HG03457 (cell line): ENCODE data around the gene VWA8.
"Not testable (repeated sequence)": the region's sequence is repeated elsewhere in the genome, so short reads cannot be mapped to it uniquely, and the experiment has no call there.

Experiments used
- ATAC-seq: cut with Tn5 transposase; IDR thresholded peaks from one replicate; pipeline ENCODE4 v1.9.1; 2021; ENCODE audit warnings: moderate number of reproducible peaks; ENCODE audit not compliant: unreplicated experiment

Gene VWA8

DNA sequence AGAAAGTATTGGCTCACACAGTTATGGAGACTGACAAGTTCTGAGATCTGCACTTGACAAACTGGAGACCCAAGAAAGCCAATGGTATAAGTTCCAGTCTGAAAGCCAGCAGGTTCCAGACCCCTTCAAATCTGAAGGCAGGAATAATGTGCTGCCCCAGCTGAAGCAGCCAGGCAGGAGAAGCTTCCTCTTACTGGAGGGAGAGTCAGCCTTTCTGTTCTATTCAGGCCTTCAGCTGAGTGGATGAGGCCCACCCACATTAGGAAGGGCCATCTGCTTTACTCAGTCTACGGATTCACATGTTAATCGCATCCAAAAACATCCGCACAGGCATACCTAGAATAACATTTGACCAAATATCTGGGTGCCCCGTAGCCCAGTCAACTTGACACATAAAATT is 8.2 kb upstream of the VWA8 start:
- ATAC-seq = no peak

GRCh38 chr13:41966671-41967070 is 5.8 kb upstream of the VWA8 start:
- no peak for ATAC-seq

DNA sequence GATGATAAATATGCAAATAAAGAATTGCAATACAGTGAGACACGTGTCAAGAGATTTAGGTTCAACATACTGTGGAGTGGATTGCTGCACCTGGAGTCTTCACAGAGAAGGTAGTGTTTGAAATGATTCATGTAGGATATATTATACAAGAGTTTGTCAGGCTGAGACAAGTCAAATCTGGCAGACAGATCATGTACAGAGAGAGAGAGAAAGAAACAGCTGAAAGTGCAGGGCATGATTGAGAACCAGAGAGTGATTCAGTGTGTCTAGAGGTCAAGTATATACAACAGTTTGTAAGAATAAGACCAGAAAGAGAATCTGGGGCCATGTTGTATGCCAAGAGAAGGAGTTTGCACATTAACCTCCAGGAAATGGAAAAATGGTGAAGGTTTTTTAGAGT is 2.1 kb upstream of the VWA8 start:
- no peak for ATAC-seq

- no peak for ATAC-seq
Observed at GRCh38 chr13:41961466-41961760, 504 bp upstream of the VWA8 start.

- no peak for ATAC-seq
Observed at GRCh38 chr13:41960211-41960636, 685 bp downstream of the VWA8 start.

- ATAC-seq = no peak
Observed at GRCh38 chr13:41956272-41956671, 4.6 kb downstream of the VWA8 start.

DNA sequence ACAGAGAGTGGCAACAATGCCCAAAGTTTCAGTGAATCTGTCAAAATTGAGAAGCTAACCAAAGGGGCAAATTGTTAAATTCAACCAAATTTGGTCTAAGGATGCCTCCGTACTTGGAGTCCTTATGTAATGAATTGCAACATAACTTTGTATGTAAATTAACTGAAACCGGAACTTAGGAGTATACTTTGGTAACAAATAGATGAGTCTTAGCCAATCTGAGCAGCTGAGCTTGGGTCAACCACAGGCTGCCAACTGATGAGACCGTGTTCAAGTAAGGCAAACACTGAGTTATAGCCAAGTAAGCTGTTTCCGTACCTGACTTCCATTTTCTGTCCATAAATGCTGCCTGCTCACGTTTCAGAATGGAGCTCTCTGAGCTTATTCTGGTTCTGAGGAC is 5.3 kb downstream of the VWA8 start:
- ATAC-seq = no peak

- ATAC-seq = no peak
Observed at GRCh38 chr13:41954226-41954625, 6.7 kb downstream of the VWA8 start.

- ATAC-seq = no peak
Observed at GRCh38 chr13:41952749-41953148, 8.2 kb downstream of the VWA8 start.

GRCh38 chr13:41949104-41949503 is 11.8 kb downstream of the VWA8 start:
- not testable (repeated sequence) for ATAC-seq

DNA sequence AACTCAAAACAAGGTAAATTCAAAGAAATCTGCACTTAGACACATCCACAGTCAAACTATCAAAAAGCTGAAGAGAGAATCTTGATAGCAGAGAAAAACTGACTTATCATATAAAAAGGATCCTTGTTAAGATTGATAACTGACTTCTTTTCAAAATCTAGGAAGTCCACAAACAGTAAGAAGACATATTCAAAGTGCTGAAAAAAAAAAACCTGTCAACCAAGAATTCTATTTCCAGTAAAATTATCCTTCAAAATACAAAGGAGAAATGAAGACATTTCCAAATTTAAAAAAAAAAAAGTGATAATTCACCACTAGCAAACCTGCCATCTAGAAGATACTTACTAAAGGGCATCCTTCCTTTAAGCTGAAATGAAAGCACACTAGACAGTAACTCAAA is 15.0 kb downstream of the VWA8 start:
- no peak for ATAC-seq

- ATAC-seq = no peak
Observed at GRCh38 chr13:41944635-41945397, 16.1 kb downstream of the VWA8 start.

- no peak for ATAC-seq
Observed at GRCh38 chr13:41944229-41944628, 16.7 kb downstream of the VWA8 start.

- ATAC-seq = no peak
Observed at GRCh38 chr13:41942462-41943094, 18.3 kb downstream of the VWA8 start.

GRCh38 chr13:41941174-41941573 is 19.7 kb downstream of the VWA8 start:
- ATAC-seq = no peak

GRCh38 chr13:41939398-41939797 is 21.5 kb downstream of the VWA8 start:
- no peak for ATAC-seq

DNA sequence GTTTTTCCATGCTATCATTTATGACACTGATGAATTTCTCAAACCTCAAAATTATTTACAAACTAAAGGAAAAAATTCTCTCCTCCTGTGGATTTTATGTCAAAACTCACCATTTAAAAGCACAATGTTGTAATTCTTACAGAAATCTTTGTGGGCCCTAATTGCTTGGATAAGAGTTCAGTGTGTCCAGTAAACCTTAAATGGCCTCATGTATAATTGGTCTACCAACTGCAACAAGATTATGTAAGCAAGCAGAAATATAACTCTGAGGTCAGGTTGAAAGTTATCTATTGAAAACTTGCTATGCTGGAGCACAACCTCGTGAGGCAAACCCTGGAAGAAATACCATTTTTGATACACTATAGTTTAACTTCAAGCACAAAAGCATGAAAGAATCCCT is 22.0 kb downstream of the VWA8 start:
- ATAC-seq = no peak

DNA sequence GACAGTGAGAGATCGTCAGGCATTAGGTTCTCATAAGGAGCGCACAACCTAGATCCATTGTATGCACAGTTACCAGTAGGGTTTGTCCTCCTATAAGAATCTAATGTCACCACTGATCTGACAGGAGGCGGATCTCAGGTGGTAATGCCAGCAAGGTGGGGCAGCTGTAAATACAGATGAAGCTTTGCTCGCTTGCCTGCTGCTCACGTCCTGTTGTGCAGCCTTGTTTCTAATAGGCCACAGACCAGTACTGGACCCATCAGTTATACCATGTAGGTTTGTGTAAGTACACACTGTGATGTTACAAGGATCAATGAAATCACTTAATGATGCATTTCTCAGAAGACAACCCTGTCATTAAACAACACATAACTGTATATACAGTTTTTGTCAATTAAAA is 23.5 kb downstream of the VWA8 start:
- no peak for ATAC-seq

DNA sequence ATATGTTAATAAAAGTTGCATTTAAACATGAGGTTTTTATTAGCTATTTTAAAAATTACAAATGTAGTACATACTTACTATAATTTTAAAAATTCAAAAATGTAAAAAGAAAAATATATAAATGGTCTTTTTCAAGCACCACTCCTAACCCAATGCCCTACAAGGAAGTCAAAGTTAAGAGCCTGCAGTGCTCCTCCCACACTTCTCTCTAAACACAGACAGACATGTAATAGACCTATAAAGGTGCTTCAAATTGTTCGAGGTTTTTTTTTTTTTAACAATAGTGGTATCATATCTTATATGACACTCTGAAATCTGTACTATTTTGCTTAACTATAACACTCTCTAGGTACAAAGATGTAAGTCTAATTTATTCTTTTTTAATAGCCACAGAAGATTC is 25.4 kb downstream of the VWA8 start:
- ATAC-seq = no peak

DNA sequence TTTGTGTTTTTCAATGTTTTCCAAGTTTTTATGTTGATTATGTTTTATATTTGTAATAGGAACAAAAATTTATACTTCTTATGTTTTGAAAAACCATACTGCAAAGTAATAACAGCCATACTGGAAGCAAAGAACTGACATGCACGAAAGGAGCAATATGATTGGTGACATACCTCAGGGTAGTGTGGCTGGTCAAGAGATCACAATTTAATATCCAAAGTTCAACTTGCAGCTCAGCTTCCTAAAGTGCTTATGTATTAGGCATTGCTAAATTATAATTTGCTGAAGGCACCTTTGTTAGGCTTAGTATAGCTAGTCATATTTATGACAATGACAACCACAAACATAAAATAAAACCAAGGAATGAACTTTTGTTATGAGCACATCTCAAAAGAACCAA is 25.9 kb downstream of the VWA8 start:
- ATAC-seq = no peak

DNA sequence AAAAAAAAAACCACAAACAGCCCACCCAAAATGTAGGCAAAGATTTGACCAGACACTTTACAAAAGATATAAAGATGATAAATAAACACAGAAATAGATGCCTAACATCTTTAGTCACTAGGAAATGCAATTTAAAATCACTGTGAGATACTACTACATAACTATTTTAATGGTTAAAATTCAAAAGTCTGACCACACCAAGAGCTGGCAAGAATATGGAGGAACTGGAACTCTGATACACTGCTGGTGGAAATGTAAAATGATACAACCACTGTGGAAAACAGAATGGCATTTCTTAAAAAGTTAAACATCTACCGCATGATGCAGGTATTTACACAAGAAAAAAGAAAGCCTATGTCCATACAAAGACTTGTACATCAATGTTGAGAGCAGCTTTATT is 26.8 kb downstream of the VWA8 start:
- ATAC-seq = no peak

DNA sequence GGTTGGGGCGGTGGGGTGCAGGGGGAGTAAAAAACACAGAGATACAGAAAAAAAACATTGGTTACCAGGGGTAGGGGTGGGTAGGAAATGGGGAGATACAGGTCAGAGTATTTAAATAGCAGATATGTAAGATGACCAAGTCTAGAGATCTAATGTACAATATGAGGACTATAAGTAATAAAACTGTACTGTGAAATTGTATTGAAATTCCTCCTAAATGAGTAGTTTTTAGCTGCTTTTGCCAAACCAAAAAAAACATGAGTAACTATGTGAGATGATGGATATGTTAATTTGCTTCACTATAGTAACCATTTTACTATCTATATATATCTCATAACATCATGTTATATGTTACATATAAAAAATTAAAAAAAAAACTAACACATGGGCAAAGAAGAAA is 29.6 kb downstream of the VWA8 start:
- ATAC-seq = no peak

GRCh38 chr13:41930154-41930553 is 30.8 kb downstream of the VWA8 start:
- ATAC-seq = no peak
